ENCODE results near the gene DEDD. TPM values are rescaled to one million over a fixed set of nuclear protein-coding genes. Genes with fewer than 3 reads are reported as not detected.

The DEDD gene
- total RNA-seq, 1 experiment from 2014 or later = 44.7 TPM

DNA sequence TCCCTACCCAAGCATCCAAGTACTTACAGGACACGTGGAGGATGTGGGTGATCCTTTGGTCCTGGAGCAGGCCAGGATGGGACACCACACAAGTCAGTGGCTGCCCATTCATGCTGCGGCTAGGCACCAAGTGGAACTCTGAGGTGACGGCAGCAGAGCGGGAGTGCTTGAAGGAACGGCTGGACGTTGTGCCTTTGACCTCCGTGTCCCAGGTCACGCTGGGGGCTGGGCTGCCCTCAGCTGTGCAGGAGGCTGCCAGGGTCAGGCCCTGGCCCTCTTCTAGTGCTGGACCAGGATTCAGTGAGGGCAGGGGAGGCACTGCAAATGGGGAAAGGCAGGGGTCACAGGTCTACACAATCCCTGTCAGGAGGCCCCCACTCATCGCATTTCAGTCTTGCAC lies 55.0 kb downstream of the DEDD start:
- H3K36me3 Mint-ChIP-seq (ENCODE audit: insufficient read depth in 1 of 3, low read depth in 3 of 3) = no peaks in the 10 kb centered on the region
- Histone ChIP-seq H2AFZ (ENCODE audit: low read length) (no peak overlapping the region), H2BK15ac (ENCODE audit: low read depth, low read length) (no peak overlapping the region), H3K4me1 (ENCODE audit: insufficient read depth, low read length) (no peaks in the 10 kb centered on the region), H3K9ac (ENCODE audit: extremely low read depth, insufficient read length, low read length) (no peak overlapping the region), H3K79me2 (ENCODE audit: insufficient read depth, low read length) (no peaks in the 10 kb centered on the region), H3K4me2 (ENCODE audit: insufficient read depth, insufficient read length, low read length) (no peak overlapping the region), H2BK12ac (ENCODE audit: insufficient read length, low read depth, low read length) (no peak overlapping the region), H3K56ac (ENCODE audit: insufficient read length, low read depth, low read length) (no peak overlapping the region), H4K5ac (ENCODE audit: insufficient read length, low read depth, low read length) (no peak overlapping the region), H3K14ac (ENCODE audit: insufficient read depth, low read length) (no peak overlapping the region; the same call in 1 of the 2 replicates), H2BK20ac (ENCODE audit: low read depth, low read length, poor library complexity, severe bottlenecking) (no peak overlapping the region), H2BK5ac (ENCODE audit: insufficient read length, low read length) (no peak overlapping the region), H3K18ac (ENCODE audit: insufficient read length, low read depth, low read length) (no peak overlapping the region), H4K91ac (ENCODE audit: insufficient read length, low read depth, low read length) (no peak overlapping the region), H4K20me1 (ENCODE audit: control insufficient read depth, insufficient read depth, insufficient read length) (no peaks in the 10 kb centered on the region), H3K9me3 (ENCODE audit: control insufficient read depth, low read depth, low read length) (no peaks in the 10 kb centered on the region), H3K79me1 (ENCODE audit: insufficient read depth, low read depth, low read length, poor library complexity, severe bottlenecking) (no peaks in the 10 kb centered on the region), H3K27me3 (ENCODE audit: insufficient read depth, low read length) (no peaks in the 10 kb centered on the region), H4K8ac (replicated peaks; ENCODE audit: insufficient read length, low read depth, low read length) (no peak overlapping the region), H3K23ac (ENCODE audit: insufficient read length, low read depth, low read length) (no peak overlapping the region), H3K23me2 (ENCODE audit: insufficient read length, low read depth, low read length, poor library complexity, severe bottlenecking) (no peaks in the 10 kb centered on the region), H2AK5ac (ENCODE audit: insufficient read length, low read length) (no peak overlapping the region), H2BK120ac (ENCODE audit: low read depth, low read length, poor library complexity, severe bottlenecking) (no peak overlapping the region), H3K27ac (ENCODE audit: insufficient read length, low read depth, low read length) (no peak overlapping the region), H3K4ac (ENCODE audit: low read depth, low read length) (no peak overlapping the region), H3T11ph (ENCODE audit: low read length) (no peak overlapping the region)
- H3K27ac Mint-ChIP-seq = no peak overlapping the region
- H3K4me1 Mint-ChIP-seq = peaks cover 16 to 20% of the 10 kb centered on the region in 2 experiments
- no peak for DNase-seq
- H3K27me3 Mint-ChIP-seq (ENCODE audit: low read depth) = no peaks in the 10 kb centered on the region; the same call in none of the 2 replicates
- TF ChIP-seq, protein P1, sequence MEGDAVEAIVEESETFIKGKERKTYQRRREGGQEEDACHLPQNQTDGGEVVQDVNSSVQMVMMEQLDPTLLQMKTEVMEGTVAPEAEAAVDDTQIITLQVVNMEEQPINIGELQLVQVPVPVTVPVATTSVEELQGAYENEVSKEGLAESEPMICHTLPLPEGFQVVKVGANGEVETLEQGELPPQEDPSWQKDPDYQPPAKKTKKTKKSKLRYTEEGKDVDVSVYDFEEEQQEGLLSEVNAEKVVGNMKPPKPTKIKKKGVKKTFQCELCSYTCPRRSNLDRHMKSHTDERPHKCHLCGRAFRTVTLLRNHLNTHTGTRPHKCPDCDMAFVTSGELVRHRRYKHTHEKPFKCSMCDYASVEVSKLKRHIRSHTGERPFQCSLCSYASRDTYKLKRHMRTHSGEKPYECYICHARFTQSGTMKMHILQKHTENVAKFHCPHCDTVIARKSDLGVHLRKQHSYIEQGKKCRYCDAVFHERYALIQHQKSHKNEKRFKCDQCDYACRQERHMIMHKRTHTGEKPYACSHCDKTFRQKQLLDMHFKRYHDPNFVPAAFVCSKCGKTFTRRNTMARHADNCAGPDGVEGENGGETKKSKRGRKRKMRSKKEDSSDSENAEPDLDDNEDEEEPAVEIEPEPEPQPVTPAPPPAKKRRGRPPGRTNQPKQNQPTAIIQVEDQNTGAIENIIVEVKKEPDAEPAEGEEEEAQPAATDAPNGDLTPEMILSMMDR (conservative IDR thresholded peaks at IDR 0.05) = no peak
- WGBS (ENCODE audit: extremely low coverage, insufficient read length, low lambda C conversion rate) = no CpG with 5 or more reads among the region's 9 CpGs
- no peak overlapping the region for H3K4me3 Mint-ChIP-seq
- no peaks in the 10 kb centered on the region; a peak in 1 of 5 replicates for H3K9me3 Mint-ChIP-seq
